ENCODE measurements around the gene SORBS2. TPM values are rescaled to one million over a fixed set of nuclear protein-coding genes. Genes with fewer than 3 reads are reported as not detected.

Gene SORBS2
- total RNA-seq, 1 donor from 2014 or later, result 819 TPM

GRCh38 chr4:185783574-185783973, 28.4 kb downstream of the SORBS2 start:
- ATAC-seq (ENCODE audit: poor library complexity) (no peak), DNase-seq (no peak)
- intact Hi-C loops (cut with DNase I), result no loop called here

GRCh38 chr4:185782523-185782922, 29.5 kb downstream of the SORBS2 start:
- DNase-seq, result no peak
- intact Hi-C loops (cut with DNase I), result no loop called here
- ATAC-seq (ENCODE audit: poor library complexity), result peak; percentile 24

- ATAC-seq (ENCODE audit: poor library complexity) (no peak), DNase-seq (no peak)
- intact Hi-C loops (cut with DNase I), result no loop called here
These were observed 30.3 kb downstream of the SORBS2 start for GRCh38 chr4:185781555-185782215.

GRCh38 chr4:185780472-185780871, 31.5 kb downstream of the SORBS2 start:
- ATAC-seq (ENCODE audit: poor library complexity), result no peak
- no peak for DNase-seq
- intact Hi-C loops (cut with DNase I), result no loop called here

- DNase-seq (no peak), ATAC-seq (ENCODE audit: poor library complexity) (no peak)
- intact Hi-C loops (cut with DNase I), result loop anchor here (10.0 kb wide), 1 partner anchor 245 kb away; no protein-coding TSS in a partner anchor
These were observed 32.5 kb downstream of the SORBS2 start for GRCh38 chr4:185779517-185779916.

GRCh38 chr4:185778307-185778706, 33.7 kb downstream of the SORBS2 start:
- DNase-seq (no peak), ATAC-seq (ENCODE audit: poor library complexity) (no peak)
- intact Hi-C loops (cut with DNase I), result loop anchor here (10.0 kb wide), 1 partner anchor 246 kb away; no protein-coding TSS in a partner anchor

- ATAC-seq (ENCODE audit: poor library complexity) (peak; percentile 79), DNase-seq (no peak)
These were observed 36.0 kb downstream of the SORBS2 start for GRCh38 chr4:185775792-185776555.

GRCh38 chr4:185774845-185775680, 36.9 kb downstream of the SORBS2 start:
- DNase-seq (no peak), ATAC-seq (ENCODE audit: poor library complexity) (peak; percentile 47)
- intact Hi-C loops (cut with DNase I), result loop anchor here (10.0 kb wide), 1 partner anchor 250 kb away; no protein-coding TSS in a partner anchor

More at GRCh38 chr4:185775792-185776555, 36.0 kb downstream of the SORBS2 start:
- intact Hi-C loops (cut with DNase I), result loop anchor here (10.0 kb wide), 1 partner anchor 249 kb away; no protein-coding TSS in a partner anchor

GRCh38 chr4:185774131-185774653, 37.8 kb downstream of the SORBS2 start:
- intact Hi-C loops (cut with DNase I), result loop anchor here (10.0 kb wide), 1 partner anchor 251 kb away; no protein-coding TSS in a partner anchor
- no peak for DNase-seq
- ATAC-seq (ENCODE audit: poor library complexity), result peak; percentile 40

GRCh38 chr4:185773419-185773818, 38.6 kb downstream of the SORBS2 start:
- intact Hi-C loops (cut with DNase I), result loop anchor here (10.0 kb wide), 1 partner anchor 251 kb away; no protein-coding TSS in a partner anchor
- peak; percentile 63 for DNase-seq
- peak; percentile 66 for ATAC-seq (ENCODE audit: poor library complexity)

GRCh38 chr4:185772391-185773093, 39.5 kb downstream of the SORBS2 start:
- intact Hi-C loops (cut with DNase I), result loop anchor here (10.0 kb wide), 1 partner anchor 252 kb away; no protein-coding TSS in a partner anchor
- DNase-seq, result no peak
- ATAC-seq (ENCODE audit: poor library complexity), result no peak

- intact Hi-C loops (cut with DNase I), result loop anchor here (10.0 kb wide), 1 partner anchor 253 kb away; no protein-coding TSS in a partner anchor
- DNase-seq, result no peak
- ATAC-seq (ENCODE audit: poor library complexity), result no peak
These were observed 40.1 kb downstream of the SORBS2 start for GRCh38 chr4:185771711-185772390.

GRCh38 chr4:185767528-185767927, 44.5 kb downstream of the SORBS2 start:
- intact Hi-C loops (cut with DNase I), result no loop called here
- no peak for ATAC-seq (ENCODE audit: poor library complexity)
- DNase-seq, result no peak

GRCh38 chr4:185764876-185765275, 47.1 kb downstream of the SORBS2 start:
- DNase-seq, result no peak
- no peak for ATAC-seq (ENCODE audit: poor library complexity)
- intact Hi-C loops (cut with DNase I), result no loop called here

- ATAC-seq (ENCODE audit: poor library complexity) (peak; percentile 89), DNase-seq (no peak)
- intact Hi-C loops (cut with DNase I), result no loop called here
These were observed 50.4 kb downstream of the SORBS2 start for GRCh38 chr4:185761352-185762235.

- ATAC-seq (ENCODE audit: poor library complexity) (no peak), DNase-seq (no peak)
- intact Hi-C loops (cut with DNase I), result loop anchor here (10.0 kb wide), 1 partner anchor 104 kb away; no protein-coding TSS in a partner anchor
These were observed 53.2 kb downstream of the SORBS2 start for GRCh38 chr4:185758807-185759206.
